ENCODE measurements around the gene NDUFAF3.

DNA sequence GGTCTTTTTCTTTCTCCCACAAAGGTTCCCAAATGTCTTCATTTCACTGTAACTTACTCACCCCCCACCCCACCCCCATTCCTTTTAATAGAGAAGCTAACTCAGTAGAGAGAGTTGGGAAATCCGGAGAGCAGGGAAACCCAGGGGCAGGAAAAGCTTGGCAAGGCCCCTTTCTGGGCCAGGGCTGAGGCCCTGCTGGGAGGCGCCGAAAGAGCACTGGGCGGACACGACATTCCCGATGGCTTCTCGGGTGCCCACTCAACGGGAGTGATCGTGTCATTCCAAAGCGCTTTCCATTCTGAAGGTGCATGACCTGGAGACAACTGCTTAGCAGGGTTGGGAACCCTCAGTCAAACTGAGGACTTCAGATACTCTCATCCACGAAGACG, 2.0 kb upstream of the NDUFAF3 start:
- TF ChIP-seq, protein P1, sequence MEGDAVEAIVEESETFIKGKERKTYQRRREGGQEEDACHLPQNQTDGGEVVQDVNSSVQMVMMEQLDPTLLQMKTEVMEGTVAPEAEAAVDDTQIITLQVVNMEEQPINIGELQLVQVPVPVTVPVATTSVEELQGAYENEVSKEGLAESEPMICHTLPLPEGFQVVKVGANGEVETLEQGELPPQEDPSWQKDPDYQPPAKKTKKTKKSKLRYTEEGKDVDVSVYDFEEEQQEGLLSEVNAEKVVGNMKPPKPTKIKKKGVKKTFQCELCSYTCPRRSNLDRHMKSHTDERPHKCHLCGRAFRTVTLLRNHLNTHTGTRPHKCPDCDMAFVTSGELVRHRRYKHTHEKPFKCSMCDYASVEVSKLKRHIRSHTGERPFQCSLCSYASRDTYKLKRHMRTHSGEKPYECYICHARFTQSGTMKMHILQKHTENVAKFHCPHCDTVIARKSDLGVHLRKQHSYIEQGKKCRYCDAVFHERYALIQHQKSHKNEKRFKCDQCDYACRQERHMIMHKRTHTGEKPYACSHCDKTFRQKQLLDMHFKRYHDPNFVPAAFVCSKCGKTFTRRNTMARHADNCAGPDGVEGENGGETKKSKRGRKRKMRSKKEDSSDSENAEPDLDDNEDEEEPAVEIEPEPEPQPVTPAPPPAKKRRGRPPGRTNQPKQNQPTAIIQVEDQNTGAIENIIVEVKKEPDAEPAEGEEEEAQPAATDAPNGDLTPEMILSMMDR (IDR thresholded peaks at IDR 0.05): no peak
- no peak for TF ChIP-seq EZH2 (IDR thresholded peaks at IDR 0.05; ENCODE audit: borderline replicate concordance, insufficient read depth, low read depth, low read length, poor library complexity, severe bottlenecking)
